Medulla oblongata (tissue), 1 donor: ENCODE measurements around the gene F2.
"Not testable (repeated sequence)": the region's sequence is repeated elsewhere in the genome, so short reads cannot be mapped to it uniquely, and the experiment has no call there.

Experiments used
- DNase-seq: peaks from one replicate; pipeline ENCODE4 v3.0.0-alpha.2; 2015; ENCODE audit errors: extremely low spot score

Gene F2

GRCh38 chr11:46684367-46684766, 34.6 kb upstream of the F2 start:
- peak; percentile 52 for DNase-seq

- DNase-seq: peak; percentile 51
Measured at GRCh38 chr11:46686886-46687795, 31.9 kb upstream of the F2 start.

- no peak for DNase-seq
Measured at GRCh38 chr11:46690702-46691101, 28.3 kb upstream of the F2 start.

- DNase-seq: no peak
Measured at GRCh38 chr11:46692450-46692849, 26.6 kb upstream of the F2 start.

GRCh38 chr11:46693597-46694012, 25.4 kb upstream of the F2 start:
- DNase-seq: peak; percentile 52

- DNase-seq: no peak
Measured at GRCh38 chr11:46694072-46694471, 24.9 kb upstream of the F2 start.

- peak; percentile 59 for DNase-seq
Measured at GRCh38 chr11:46694607-46695006, 24.4 kb upstream of the F2 start.

GRCh38 chr11:46695345-46696211, 23.4 kb upstream of the F2 start:
- no peak for DNase-seq

GRCh38 chr11:46696212-46696558, 22.8 kb upstream of the F2 start:
- peak; percentile 97 for DNase-seq

- DNase-seq: peak; percentile 81
Measured at GRCh38 chr11:46697303-46697702, 21.7 kb upstream of the F2 start.

GRCh38 chr11:46697723-46698122, 21.3 kb upstream of the F2 start:
- no peak for DNase-seq

- no peak for DNase-seq
Measured at GRCh38 chr11:46698597-46698996, 20.4 kb upstream of the F2 start.

- DNase-seq: peak; percentile 99
Measured at GRCh38 chr11:46700241-46701077, 18.6 kb upstream of the F2 start, which contains the start of the genes ARHGAP1 and ZNF408. Gene ARHGAP1, minus strand, starts transcription at chr11:46700619. Its CDS starts 4,512 bp downstream, at chr11:46696107. Gene ZNF408, plus strand, starts transcription at chr11:46701031. Its CDS starts 17 bp downstream, at chr11:46701048.

- DNase-seq: no peak
Measured at GRCh38 chr11:46701078-46701654, 17.8 kb upstream of the F2 start.

- DNase-seq: no peak
Measured at GRCh38 chr11:46705070-46705688, 13.8 kb upstream of the F2 start.

GRCh38 chr11:46706886-46707285, 12.1 kb upstream of the F2 start:
- no peak for DNase-seq

GRCh38 chr11:46709351-46709750, 9.7 kb upstream of the F2 start:
- not testable (repeated sequence) for DNase-seq

- DNase-seq: peak; percentile 60
Measured at GRCh38 chr11:46710821-46711269, 8.2 kb upstream of the F2 start.

- no peak for DNase-seq
Measured at GRCh38 chr11:46711303-46711702, 7.7 kb upstream of the F2 start.

- no peak for DNase-seq
Measured at GRCh38 chr11:46712874-46713576, 6.0 kb upstream of the F2 start.
